Measurements from ENCODE around the gene BGN.

BGN gene

DNA sequence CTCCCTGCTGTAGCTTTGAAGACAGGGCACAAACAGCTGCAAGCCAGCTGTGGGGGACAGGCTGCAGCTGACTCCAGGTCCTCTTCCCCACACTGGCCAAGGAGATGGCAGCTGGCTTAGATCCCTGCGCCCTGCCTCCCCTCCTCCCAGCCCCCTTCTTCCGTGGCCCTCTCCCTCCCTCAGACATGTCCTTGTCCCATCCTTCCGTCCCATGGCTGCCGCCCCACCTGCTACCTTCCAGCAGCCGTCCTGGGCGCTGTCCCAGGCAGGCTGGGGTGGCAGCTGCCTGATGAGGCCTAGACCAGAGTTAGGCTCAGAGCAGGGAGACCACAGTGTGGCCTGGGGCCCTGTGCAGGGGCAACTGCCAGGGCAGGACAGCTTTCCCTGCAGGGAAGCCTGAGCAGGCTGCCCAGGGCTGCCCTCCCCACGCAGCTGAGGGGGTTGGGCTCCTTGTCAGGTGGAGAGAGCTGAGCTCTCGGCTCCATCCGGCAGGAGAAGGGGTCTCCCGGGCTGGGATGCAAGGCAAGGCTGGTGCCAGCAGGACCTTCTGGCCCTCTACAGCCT lies 3.3 kb upstream of the BGN start:
- no peaks in the 10 kb centered on the region for H3K9me3 ChIP-seq (ENCODE audit: control insufficient read depth, insufficient read depth, low read length)
- no peak overlapping the region for H3K4me3 ChIP-seq (ENCODE audit: low read depth, low read length)
- no peaks in the 10 kb centered on the region for H3K27me3 ChIP-seq (ENCODE audit: control insufficient read depth, insufficient read depth, low read length)
- H3K4me1 ChIP-seq (ENCODE audit: control insufficient read depth, insufficient read depth, low read length) = no peaks in the 10 kb centered on the region
- H3K9ac ChIP-seq (ENCODE audit: low read depth, low read length) = peak overlapping the region; percentile 37
- peaks cover 3% of the 10 kb centered on the region for H3K36me3 ChIP-seq (ENCODE audit: control insufficient read depth, insufficient read depth, low read length)

DNA sequence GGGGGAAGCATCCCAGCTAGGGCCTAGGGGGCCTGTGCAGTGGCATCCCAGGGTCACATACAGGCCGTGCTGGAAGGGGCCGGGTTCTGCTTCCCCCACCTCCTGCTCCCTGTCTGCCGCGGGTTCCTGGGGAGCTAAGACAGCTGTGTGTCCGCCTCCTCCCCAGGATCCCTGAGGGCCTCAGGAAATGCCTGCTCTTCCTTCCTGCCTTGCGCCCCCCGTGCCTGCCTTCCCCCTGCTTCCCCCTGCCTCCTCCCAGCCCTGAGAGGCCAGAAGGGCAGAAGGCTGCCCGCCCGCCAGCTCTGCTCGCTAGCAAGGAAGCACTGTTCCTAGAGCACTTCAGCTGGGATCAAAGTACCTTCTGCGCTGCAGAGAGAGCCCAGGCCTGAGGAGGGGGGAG lies 2.9 kb upstream of the BGN start:
- Histone ChIP-seq H3K9ac (ENCODE audit: low read depth, low read length) (peak overlapping the region; percentile 37), H3K9me3 (ENCODE audit: control insufficient read depth, insufficient read depth, low read length) (no peaks in the 10 kb centered on the region), H3K27me3 (ENCODE audit: control insufficient read depth, insufficient read depth, low read length) (no peaks in the 10 kb centered on the region), H3K4me3 (ENCODE audit: low read depth, low read length) (no peak overlapping the region), H3K4me1 (ENCODE audit: control insufficient read depth, insufficient read depth, low read length) (no peaks in the 10 kb centered on the region), H3K36me3 (ENCODE audit: control insufficient read depth, insufficient read depth, low read length) (peaks cover 3% of the 10 kb centered on the region)

- no peaks in the 10 kb centered on the region for H3K4me1 ChIP-seq (ENCODE audit: control insufficient read depth, insufficient read depth, low read length)
- no peaks in the 10 kb centered on the region for H3K9me3 ChIP-seq (ENCODE audit: control insufficient read depth, insufficient read depth, low read length)
- H3K36me3 ChIP-seq (ENCODE audit: control insufficient read depth, insufficient read depth, low read length) = peaks cover 3% of the 10 kb centered on the region
- H3K27me3 ChIP-seq (ENCODE audit: control insufficient read depth, insufficient read depth, low read length) = no peaks in the 10 kb centered on the region
- no peak overlapping the region for H3K9ac ChIP-seq (ENCODE audit: low read depth, low read length)
- H3K4me3 ChIP-seq (ENCODE audit: low read depth, low read length) = no peak overlapping the region
Measured at GRCh38 chrX:153492543-153492942, 2.2 kb upstream of the BGN start.

DNA sequence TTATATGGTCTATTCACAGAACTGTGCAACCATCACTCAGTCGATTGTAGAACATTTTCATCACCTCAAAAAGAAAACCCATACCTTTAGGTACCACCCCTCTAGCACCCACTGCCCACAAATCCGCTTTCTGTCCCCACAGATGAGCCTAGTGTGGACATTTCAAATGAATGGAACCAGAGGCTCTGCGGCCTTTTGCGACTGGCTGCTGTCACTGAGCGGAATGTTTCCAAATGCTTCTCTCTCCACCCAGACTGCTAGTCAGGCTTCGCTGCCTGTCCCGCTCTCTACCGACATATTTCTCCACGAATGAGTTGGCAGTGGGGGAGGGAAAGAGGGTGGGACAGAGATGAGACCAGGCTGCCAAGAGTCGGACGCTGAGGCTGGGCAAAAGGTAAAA lies 1.7 kb upstream of the BGN start:
- H3K4me3 ChIP-seq (ENCODE audit: low read depth, low read length) = no peak overlapping the region
- no peaks in the 10 kb centered on the region for H3K9me3 ChIP-seq (ENCODE audit: control insufficient read depth, insufficient read depth, low read length)
- H3K36me3 ChIP-seq (ENCODE audit: control insufficient read depth, insufficient read depth, low read length) = peaks cover 3% of the 10 kb centered on the region
- no peaks in the 10 kb centered on the region for H3K4me1 ChIP-seq (ENCODE audit: control insufficient read depth, insufficient read depth, low read length)
- H3K27me3 ChIP-seq (ENCODE audit: control insufficient read depth, insufficient read depth, low read length) = no peaks in the 10 kb centered on the region
- H3K9ac ChIP-seq (ENCODE audit: low read depth, low read length) = no peak overlapping the region

DNA sequence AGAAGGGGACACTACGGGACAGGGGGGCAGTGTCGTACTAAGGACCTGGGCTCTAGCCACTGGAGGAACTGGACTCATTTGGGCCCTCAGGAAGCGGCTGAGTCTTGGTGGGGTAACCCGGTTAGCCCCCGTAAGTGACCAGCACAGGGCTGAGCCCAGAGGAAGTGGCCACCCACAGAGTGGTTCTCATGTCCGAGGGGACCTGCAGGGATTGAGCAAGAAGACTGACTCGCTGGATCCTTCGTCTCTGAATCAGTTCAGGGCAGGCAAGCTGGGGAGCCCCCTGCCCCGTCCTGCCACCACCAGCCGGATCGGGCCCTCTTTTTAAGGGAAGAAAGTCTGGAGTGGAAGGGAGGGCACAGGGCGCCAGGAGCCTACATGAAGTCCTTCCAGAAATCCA lies 719 bp upstream of the BGN start:
- no peaks in the 10 kb centered on the region for H3K4me1 ChIP-seq (ENCODE audit: control insufficient read depth, insufficient read depth, low read length)
- H3K4me3 ChIP-seq (ENCODE audit: low read depth, low read length) = no peak overlapping the region
- no peaks in the 10 kb centered on the region for H3K27me3 ChIP-seq (ENCODE audit: control insufficient read depth, insufficient read depth, low read length)
- no peaks in the 10 kb centered on the region for H3K9me3 ChIP-seq (ENCODE audit: control insufficient read depth, insufficient read depth, low read length)
- H3K9ac ChIP-seq (ENCODE audit: low read depth, low read length) = no peak overlapping the region
- peaks cover 3% of the 10 kb centered on the region for H3K36me3 ChIP-seq (ENCODE audit: control insufficient read depth, insufficient read depth, low read length)

GRCh38 chrX:153495362-153495751 lies 577 bp downstream of the BGN start:
- Histone ChIP-seq H3K9me3 (ENCODE audit: control insufficient read depth, insufficient read depth, low read length) (no peaks in the 10 kb centered on the region), H3K4me3 (ENCODE audit: low read depth, low read length) (no peak overlapping the region), H3K27me3 (ENCODE audit: control insufficient read depth, insufficient read depth, low read length) (no peaks in the 10 kb centered on the region), H3K9ac (ENCODE audit: low read depth, low read length) (no peak overlapping the region), H3K4me1 (ENCODE audit: control insufficient read depth, insufficient read depth, low read length) (no peaks in the 10 kb centered on the region), H3K36me3 (ENCODE audit: control insufficient read depth, insufficient read depth, low read length) (peaks cover 3% of the 10 kb centered on the region)

GRCh38 chrX:153495903-153496589 lies 1.3 kb downstream of the BGN start:
- no peaks in the 10 kb centered on the region for H3K4me1 ChIP-seq (ENCODE audit: control insufficient read depth, insufficient read depth, low read length)
- H3K9me3 ChIP-seq (ENCODE audit: control insufficient read depth, insufficient read depth, low read length) = peaks cover 4% of the 10 kb centered on the region
- H3K36me3 ChIP-seq (ENCODE audit: control insufficient read depth, insufficient read depth, low read length) = peaks cover 3% of the 10 kb centered on the region
- H3K4me3 ChIP-seq (ENCODE audit: low read depth, low read length) = no peak overlapping the region
- H3K9ac ChIP-seq (ENCODE audit: low read depth, low read length) = no peak overlapping the region
- no peaks in the 10 kb centered on the region for H3K27me3 ChIP-seq (ENCODE audit: control insufficient read depth, insufficient read depth, low read length)

DNA sequence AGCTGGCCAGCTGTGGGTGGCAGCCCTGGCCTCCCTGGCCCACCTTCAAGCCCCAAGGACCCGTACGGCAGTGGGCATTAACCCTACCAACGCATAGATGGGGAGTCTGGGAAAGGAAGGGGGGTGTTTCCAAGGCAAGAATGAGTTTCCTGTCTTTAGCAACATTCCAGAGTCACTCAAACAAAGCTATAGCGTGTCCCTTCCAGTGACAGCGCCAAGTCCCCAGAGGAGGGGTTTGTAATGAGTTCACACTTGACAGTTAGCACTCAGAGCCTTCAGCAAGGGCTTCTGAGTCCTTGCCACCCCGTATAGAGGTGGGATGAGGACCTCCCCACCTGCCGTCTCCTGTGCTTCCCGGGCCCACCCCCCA lies 1.8 kb downstream of the BGN start:
- H3K27me3 ChIP-seq (ENCODE audit: control insufficient read depth, insufficient read depth, low read length) = no peaks in the 10 kb centered on the region
- H3K4me1 ChIP-seq (ENCODE audit: control insufficient read depth, insufficient read depth, low read length) = no peaks in the 10 kb centered on the region

GRCh38 chrX:153498453-153498852 lies 3.7 kb downstream of the BGN start:
- no peak overlapping the region for H3K4me3 ChIP-seq (ENCODE audit: low read depth, low read length)

More for the DNA sequence above, 1.8 kb downstream of the BGN start:
- Histone ChIP-seq H3K36me3 (ENCODE audit: control insufficient read depth, insufficient read depth, low read length) (peaks cover 3% of the 10 kb centered on the region), H3K9ac (ENCODE audit: low read depth, low read length) (no peak overlapping the region), H3K4me3 (ENCODE audit: low read depth, low read length) (no peak overlapping the region), H3K9me3 (ENCODE audit: control insufficient read depth, insufficient read depth, low read length) (peaks cover 5% of the 10 kb centered on the region)

GRCh38 chrX:153499341-153499740 lies 4.6 kb downstream of the BGN start:
- Histone ChIP-seq H3K27me3 (ENCODE audit: control insufficient read depth, insufficient read depth, low read length) (no peaks in the 10 kb centered on the region), H3K9me3 (ENCODE audit: control insufficient read depth, insufficient read depth, low read length) (peaks cover 5% of the 10 kb centered on the region), H3K4me1 (ENCODE audit: control insufficient read depth, insufficient read depth, low read length) (no peaks in the 10 kb centered on the region), H3K9ac (ENCODE audit: low read depth, low read length) (no peak overlapping the region), H3K4me3 (ENCODE audit: low read depth, low read length) (no peak overlapping the region), H3K36me3 (ENCODE audit: control insufficient read depth, insufficient read depth, low read length) (peaks cover 3% of the 10 kb centered on the region)

More at GRCh38 chrX:153498453-153498852, 3.7 kb downstream of the BGN start:
- no peaks in the 10 kb centered on the region for H3K27me3 ChIP-seq (ENCODE audit: control insufficient read depth, insufficient read depth, low read length)
- peaks cover 3% of the 10 kb centered on the region for H3K36me3 ChIP-seq (ENCODE audit: control insufficient read depth, insufficient read depth, low read length)
- peaks cover 5% of the 10 kb centered on the region for H3K9me3 ChIP-seq (ENCODE audit: control insufficient read depth, insufficient read depth, low read length)
- H3K4me1 ChIP-seq (ENCODE audit: control insufficient read depth, insufficient read depth, low read length) = no peaks in the 10 kb centered on the region
- H3K9ac ChIP-seq (ENCODE audit: low read depth, low read length) = no peak overlapping the region

- Histone ChIP-seq H3K27me3 (ENCODE audit: control insufficient read depth, insufficient read depth, low read length) (no peaks in the 10 kb centered on the region), H3K9me3 (ENCODE audit: control insufficient read depth, insufficient read depth, low read length) (peaks cover 5% of the 10 kb centered on the region), H3K9ac (ENCODE audit: low read depth, low read length) (no peak overlapping the region), H3K4me3 (ENCODE audit: low read depth, low read length) (no peak overlapping the region), H3K36me3 (ENCODE audit: control insufficient read depth, insufficient read depth, low read length) (peaks cover 3% of the 10 kb centered on the region), H3K4me1 (ENCODE audit: control insufficient read depth, insufficient read depth, low read length) (no peaks in the 10 kb centered on the region)
Measured at GRCh38 chrX:153499876-153500275, 5.1 kb downstream of the BGN start.

DNA sequence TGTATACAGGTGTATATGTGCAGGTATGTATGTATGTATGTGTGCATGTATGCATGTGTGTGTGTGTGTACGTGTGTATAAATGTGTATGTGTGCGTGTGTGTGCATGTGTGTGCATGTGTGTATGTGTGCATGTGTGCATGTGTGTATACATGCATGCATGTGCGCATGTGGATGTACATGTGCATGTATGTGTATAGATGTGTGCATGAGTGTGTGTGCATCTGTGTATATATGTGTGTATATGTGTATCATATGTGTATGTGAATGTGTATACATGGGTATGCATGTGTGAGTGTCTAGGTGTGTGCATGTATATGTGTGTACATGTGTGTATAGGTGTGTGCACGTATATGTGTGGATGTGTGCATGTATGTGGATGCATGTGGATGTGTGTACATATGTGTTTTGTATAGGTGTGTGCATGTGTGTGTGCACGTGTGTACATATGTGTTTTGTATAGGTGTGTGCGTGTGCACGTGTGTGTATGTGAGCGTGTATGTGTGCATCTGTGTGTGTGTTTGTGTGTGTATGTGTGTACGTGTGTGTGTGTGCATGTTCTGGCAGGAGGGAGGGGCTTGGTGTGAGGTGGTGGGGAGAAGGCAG lies 6.0 kb downstream of the BGN start:
- Histone ChIP-seq H3K27me3 (ENCODE audit: control insufficient read depth, insufficient read depth, low read length) (no peaks in the 10 kb centered on the region), H3K9ac (ENCODE audit: low read depth, low read length) (no peak overlapping the region), H3K4me3 (ENCODE audit: low read depth, low read length) (no peak overlapping the region), H3K4me1 (ENCODE audit: control insufficient read depth, insufficient read depth, low read length) (no peaks in the 10 kb centered on the region), H3K36me3 (ENCODE audit: control insufficient read depth, insufficient read depth, low read length) (no peaks in the 10 kb centered on the region), H3K9me3 (ENCODE audit: control insufficient read depth, insufficient read depth, low read length) (peaks cover 5% of the 10 kb centered on the region)
